ENCODE data around the gene DKK2. TPM values are rescaled to one million over a fixed set of nuclear protein-coding genes. Genes with fewer than 3 reads are reported as not detected.

DKK2 gene
- total and polyA plus RNA-seq, 2 donors from 2014 or later, result 0.19 to 0.22 TPM

GRCh38 chr4:106953036-106953705 lies 82.9 kb downstream of the DKK2 start:
- DNase-seq (no peak), FAIRE-seq (no peak)
- TF ChIP-seq CTCF (IDR thresholded peaks at IDR 0.05; ENCODE audit: borderline replicate concordance, extremely low read depth, insufficient read depth), result no peak
- no peak overlapping the region for H3K9ac ChIP-seq (ENCODE audit: low read length in 3 of 3)
- no peak overlapping the region for H3K27ac ChIP-seq (ENCODE audit: low read depth in 2 of 2, low read length in 2 of 2)
- intact Hi-C loops (cut with DNase I), result no loop called here
- no peak overlapping the region for H3K4me3 ChIP-seq (ENCODE audit: low read length in 3 of 3)
- H3K9me3 ChIP-seq (ENCODE audit: control insufficient read depth in 2 of 3, insufficient read depth in 1 of 3, low read length in 3 of 3), result no peaks in the 10 kb centered on the region
- no peaks in the 10 kb centered on the region for H3K36me3 ChIP-seq (ENCODE audit: control insufficient read depth in 2 of 3, insufficient read depth in 3 of 3, low read length in 3 of 3)
- H3K27me3 ChIP-seq (ENCODE audit: control insufficient read depth, insufficient read depth, low read length), result no peaks in the 10 kb centered on the region
- no peaks in the 10 kb centered on the region for H3K4me1 ChIP-seq (ENCODE audit: control insufficient read depth in 2 of 3, insufficient read depth in 2 of 3, low read depth in 1 of 3, low read length in 3 of 3)

GRCh38 chr4:106951891-106952290 lies 84.2 kb downstream of the DKK2 start:
- Histone ChIP-seq H3K9ac (ENCODE audit: low read length in 3 of 3) (no peak overlapping the region), H3K36me3 (ENCODE audit: control insufficient read depth in 2 of 3, insufficient read depth in 3 of 3, low read length in 3 of 3) (no peaks in the 10 kb centered on the region)

GRCh38 chr4:106941841-106942240 lies 94.3 kb downstream of the DKK2 start:
- FAIRE-seq, result no peak
- intact Hi-C loops (cut with DNase I), result no loop called here
- no peak overlapping the region for H3K9ac ChIP-seq (ENCODE audit: low read length in 3 of 3)
- no peak overlapping the region for H3K4me3 ChIP-seq (ENCODE audit: low read length in 3 of 3)
- no peaks in the 10 kb centered on the region for H3K4me1 ChIP-seq (ENCODE audit: control insufficient read depth in 2 of 3, insufficient read depth in 2 of 3, low read depth in 1 of 3, low read length in 3 of 3)
- DNase-seq, result no peak
- H3K36me3 ChIP-seq (ENCODE audit: control insufficient read depth in 2 of 3, insufficient read depth in 3 of 3, low read length in 3 of 3), result no peaks in the 10 kb centered on the region
- no peaks in the 10 kb centered on the region for H3K27me3 ChIP-seq (ENCODE audit: control insufficient read depth, insufficient read depth, low read length)
- no peak for TF ChIP-seq CTCF (IDR thresholded peaks at IDR 0.05; ENCODE audit: borderline replicate concordance, extremely low read depth, insufficient read depth)
- no peak overlapping the region for H3K27ac ChIP-seq (ENCODE audit: low read depth in 2 of 2, low read length in 2 of 2)
- H3K9me3 ChIP-seq (ENCODE audit: control insufficient read depth in 2 of 3, insufficient read depth in 1 of 3, low read length in 3 of 3), result no peaks in the 10 kb centered on the region

More at GRCh38 chr4:106951891-106952290, 84.2 kb downstream of the DKK2 start:
- TF ChIP-seq CTCF (IDR thresholded peaks at IDR 0.05; ENCODE audit: borderline replicate concordance, extremely low read depth, insufficient read depth), result no peak
- Histone ChIP-seq H3K4me3 (ENCODE audit: low read length in 3 of 3) (no peak overlapping the region), H3K27ac (ENCODE audit: low read depth in 2 of 2, low read length in 2 of 2) (no peak overlapping the region), H3K4me1 (ENCODE audit: control insufficient read depth in 2 of 3, insufficient read depth in 2 of 3, low read depth in 1 of 3, low read length in 3 of 3) (no peaks in the 10 kb centered on the region), H3K9me3 (ENCODE audit: control insufficient read depth in 2 of 3, insufficient read depth in 1 of 3, low read length in 3 of 3) (no peaks in the 10 kb centered on the region), H3K27me3 (ENCODE audit: control insufficient read depth, insufficient read depth, low read length) (no peaks in the 10 kb centered on the region)
- intact Hi-C loops (cut with DNase I), result no loop called here
- no peak for DNase-seq
- no peak for FAIRE-seq

GRCh38 chr4:106930522-106930921 lies 105.6 kb downstream of the DKK2 start:
- FAIRE-seq, result no peak
- Histone ChIP-seq H3K4me1 (ENCODE audit: control insufficient read depth in 2 of 3, insufficient read depth in 2 of 3, low read depth in 1 of 3, low read length in 3 of 3) (no peaks in the 10 kb centered on the region), H3K9ac (ENCODE audit: low read length in 3 of 3) (no peak overlapping the region), H3K4me3 (ENCODE audit: low read length in 3 of 3) (no peak overlapping the region), H3K9me3 (ENCODE audit: control insufficient read depth in 2 of 3, insufficient read depth in 1 of 3, low read length in 3 of 3) (no peaks in the 10 kb centered on the region), H3K36me3 (ENCODE audit: control insufficient read depth in 2 of 3, insufficient read depth in 3 of 3, low read length in 3 of 3) (no peaks in the 10 kb centered on the region), H3K27me3 (ENCODE audit: control insufficient read depth, insufficient read depth, low read length) (no peaks in the 10 kb centered on the region), H3K27ac (ENCODE audit: low read depth in 2 of 2, low read length in 2 of 2) (no peak overlapping the region)
- no peak for DNase-seq
- no peak for TF ChIP-seq CTCF (IDR thresholded peaks at IDR 0.05; ENCODE audit: borderline replicate concordance, extremely low read depth, insufficient read depth)
- intact Hi-C loops (cut with DNase I), result no loop called here
